Measurements from ENCODE around the gene TAAR8. TPM values are rescaled to one million over a fixed set of nuclear protein-coding genes. Genes with fewer than 3 reads are reported as not detected.
A peak's percentile ranks its signal among the peaks of the same experiment; 100 is the strongest.
"Not testable (repeated sequence)": the region's sequence is repeated elsewhere in the genome, so short reads cannot be mapped to it uniquely, and the experiment has no call there.

The TAAR8 gene
- total and polyA plus RNA-seq, 8 donors, result not detected

DNA sequence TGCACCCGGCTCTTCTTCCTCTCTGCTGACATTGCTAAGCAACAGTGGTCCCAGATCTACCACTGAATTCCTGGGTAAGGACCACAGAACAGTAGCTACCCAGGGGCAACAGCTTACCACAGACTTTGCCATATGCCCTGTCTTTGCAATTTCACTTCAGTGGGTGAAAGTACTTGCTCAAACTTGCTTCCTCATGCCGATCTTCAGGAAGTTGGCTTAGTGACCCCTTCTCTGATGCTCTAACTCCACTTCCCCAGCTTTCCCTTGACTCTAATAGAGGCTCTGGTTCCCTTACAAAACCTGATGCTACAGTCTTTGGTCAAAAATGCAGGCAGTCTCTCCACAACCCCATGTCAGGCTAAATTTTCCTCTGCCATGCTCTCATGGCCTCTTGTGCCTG lies 40.4 kb downstream of the TAAR8 start:
- intact Hi-C loops (cut with DNase I; ENCODE audit: low total_unique reads), result no loop called here
- Histone ChIP-seq H3K4me3 (no peak overlapping the region), H3K27me3 (no peaks in the 10 kb centered on the region), H3K4me1 (no peaks in the 10 kb centered on the region), H3K9me3 (no peaks in the 10 kb centered on the region), H3K36me3 (no peaks in the 10 kb centered on the region), H3K27ac (no peak overlapping the region)
- no peak for DNase-seq
- no peak for TF ChIP-seq POLR2A (IDR thresholded peaks at IDR 0.05)
- TF ChIP-seq, protein P1, sequence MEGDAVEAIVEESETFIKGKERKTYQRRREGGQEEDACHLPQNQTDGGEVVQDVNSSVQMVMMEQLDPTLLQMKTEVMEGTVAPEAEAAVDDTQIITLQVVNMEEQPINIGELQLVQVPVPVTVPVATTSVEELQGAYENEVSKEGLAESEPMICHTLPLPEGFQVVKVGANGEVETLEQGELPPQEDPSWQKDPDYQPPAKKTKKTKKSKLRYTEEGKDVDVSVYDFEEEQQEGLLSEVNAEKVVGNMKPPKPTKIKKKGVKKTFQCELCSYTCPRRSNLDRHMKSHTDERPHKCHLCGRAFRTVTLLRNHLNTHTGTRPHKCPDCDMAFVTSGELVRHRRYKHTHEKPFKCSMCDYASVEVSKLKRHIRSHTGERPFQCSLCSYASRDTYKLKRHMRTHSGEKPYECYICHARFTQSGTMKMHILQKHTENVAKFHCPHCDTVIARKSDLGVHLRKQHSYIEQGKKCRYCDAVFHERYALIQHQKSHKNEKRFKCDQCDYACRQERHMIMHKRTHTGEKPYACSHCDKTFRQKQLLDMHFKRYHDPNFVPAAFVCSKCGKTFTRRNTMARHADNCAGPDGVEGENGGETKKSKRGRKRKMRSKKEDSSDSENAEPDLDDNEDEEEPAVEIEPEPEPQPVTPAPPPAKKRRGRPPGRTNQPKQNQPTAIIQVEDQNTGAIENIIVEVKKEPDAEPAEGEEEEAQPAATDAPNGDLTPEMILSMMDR (IDR thresholded peaks at IDR 0.05), result no peak
- no peak for TF ChIP-seq EP300 (IDR thresholded peaks at IDR 0.05)
- no peak for TF ChIP-seq POLR2AphosphoS5 (IDR thresholded peaks at IDR 0.05)
- WGBS, 5 donors, result 65 to 85% (median 79%) methylated on average over 2 of the region's 2 CpGs

DNA sequence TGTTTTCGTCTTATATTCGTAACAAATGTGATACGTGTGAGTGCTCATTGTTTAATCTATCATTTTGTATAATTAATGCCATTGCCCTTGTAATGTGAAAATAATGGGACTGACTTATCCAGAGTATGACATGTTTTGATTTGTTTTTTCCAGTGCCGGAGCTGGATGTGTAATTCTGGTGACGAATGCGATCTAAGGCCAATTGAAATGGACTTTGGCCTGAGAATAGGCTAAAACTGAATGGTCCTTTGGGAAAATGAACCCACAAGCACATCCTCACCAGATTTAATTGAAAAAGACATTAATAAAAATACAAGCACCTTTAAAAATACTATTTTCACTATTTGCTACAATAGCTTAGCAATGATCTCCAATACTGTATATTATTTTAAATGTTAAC lies 43.7 kb downstream of the TAAR8 start:
- H3K36me3 ChIP-seq, result no peaks in the 10 kb centered on the region
- no peak overlapping the region for H3K4me3 ChIP-seq
- no peak for DNase-seq
- TF ChIP-seq, protein P1 (IDR thresholded peaks at IDR 0.05), result no peak
- TF ChIP-seq POLR2AphosphoS5 (IDR thresholded peaks at IDR 0.05) (no peak), EP300 (IDR thresholded peaks at IDR 0.05) (no peak), POLR2A (IDR thresholded peaks at IDR 0.05) (no peak)
- no peaks in the 10 kb centered on the region for H3K27me3 ChIP-seq
- H3K9me3 ChIP-seq, result no peaks in the 10 kb centered on the region
- no peak overlapping the region for H3K27ac ChIP-seq
- intact Hi-C loops (cut with DNase I; ENCODE audit: low total_unique reads), result no loop called here
- 59 to 93% (median 74%) methylated on average over 6 of the region's 6 CpGs for WGBS, 5 donors
- no peaks in the 10 kb centered on the region for H3K4me1 ChIP-seq

DNA sequence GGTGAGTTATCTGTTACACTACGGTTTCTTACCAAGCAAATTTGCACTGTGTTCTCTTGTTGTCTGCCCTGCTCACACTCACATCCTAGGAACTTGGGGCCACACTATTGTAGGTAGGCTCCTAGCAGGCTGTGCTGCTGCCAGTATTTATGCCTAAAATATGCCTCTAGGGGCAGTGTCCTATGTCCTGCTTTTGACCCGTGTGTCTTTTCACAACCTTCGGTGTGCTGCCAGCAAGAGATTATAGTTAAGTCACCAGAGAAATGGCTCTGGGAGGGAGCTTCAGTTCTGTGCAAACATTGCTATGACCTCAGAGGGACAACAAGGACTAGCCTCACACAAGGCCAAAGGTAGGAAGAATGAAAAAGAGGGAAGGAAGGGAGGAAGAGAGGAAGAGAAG lies 46.0 kb downstream of the TAAR8 start:
- no peaks in the 10 kb centered on the region for H3K36me3 ChIP-seq
- no peak overlapping the region for H3K27ac ChIP-seq
- H3K9me3 ChIP-seq, result no peaks in the 10 kb centered on the region
- H3K4me3 ChIP-seq, result no peak overlapping the region
- 28 to 51% (median 35%) methylated on average over 3 of the region's 3 CpGs for WGBS, 5 donors
- H3K4me1 ChIP-seq, result no peaks in the 10 kb centered on the region
- no peak for TF ChIP-seq POLR2A (IDR thresholded peaks at IDR 0.05)
- TF ChIP-seq EP300 (IDR thresholded peaks at IDR 0.05), result no peak
- TF ChIP-seq POLR2AphosphoS5 (IDR thresholded peaks at IDR 0.05), result no peak
- TF ChIP-seq, protein P1 (IDR thresholded peaks at IDR 0.05), result no peak
- no peaks in the 10 kb centered on the region for H3K27me3 ChIP-seq
- DNase-seq, result peak in 1 of 2 donors; percentile 27
- intact Hi-C loops (cut with DNase I; ENCODE audit: low total_unique reads), result no loop called here

DNA sequence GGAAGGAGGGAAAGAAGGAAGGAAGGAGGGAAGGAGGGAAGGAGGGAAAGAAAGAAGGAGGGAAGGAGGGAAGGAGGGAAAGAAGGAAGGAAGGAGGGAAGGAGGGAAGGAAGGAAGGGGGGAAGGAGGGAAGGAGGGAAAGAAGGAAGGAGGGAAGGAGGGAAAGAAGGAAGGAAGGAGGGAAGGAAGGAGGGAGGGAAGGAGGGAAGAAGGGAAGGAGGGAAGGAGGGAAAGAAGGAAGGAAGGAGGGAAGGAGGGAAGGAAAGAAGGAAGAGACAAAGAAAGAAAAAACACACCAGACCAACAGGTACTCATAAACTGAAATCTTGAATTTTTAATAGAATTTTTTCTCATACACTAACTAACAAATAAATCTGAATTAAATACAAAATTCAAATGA lies 48.4 kb downstream of the TAAR8 start:
- H3K4me1 ChIP-seq; DNase-seq; H3K27ac ChIP-seq; H3K36me3 ChIP-seq; H3K9me3 ChIP-seq; intact Hi-C loops (cut with DNase I; ENCODE audit: low total_unique reads); H3K27me3 ChIP-seq; H3K4me3 ChIP-seq: not testable (repeated sequence)

Small RNAs within 50 kb of the gene (small RNA-seq; reads per million reads assigned to genes)
- 0 reads per million in 4 donors for gene TAAR7P

Other genes starting within 250 kb of the TAAR8 start
- gene MOXD1, start 151.2 kb upstream of the TAAR8 start, total RNA-seq, result 10 to 100 TPM in 2 of 5 donors, 1 to 10 TPM in 3; 2.2 to 16.9 (median 4.5) TPM
- 10 to 100 TPM in 1 of 3 donors, 1 to 10 TPM in 2; 2.1 to 14.8 (median 3.4) TPM for gene MOXD1, start 151.2 kb upstream of the TAAR8 start, polyA plus RNA-seq
- 10 to 100 TPM; 29.8 to 39.3 (median 31.5) TPM for gene STX7, start 39.6 kb upstream of the TAAR8 start, total RNA-seq
- gene STX7, start 39.6 kb upstream of the TAAR8 start, polyA plus RNA-seq, result 10 to 100 TPM in 2 of 3 donors, 1 to 10 TPM in 1; 8.6 to 22.9 (median 17.7) TPM
- gene TAAR9, start 14.4 kb upstream of the TAAR8 start, total RNA-seq, result not detected
- not detected for gene TAAR9, start 14.4 kb upstream of the TAAR8 start, polyA plus RNA-seq
- gene TAAR6, start 17.6 kb downstream of the TAAR8 start, total RNA-seq, result not detected
- not detected for gene TAAR6, start 17.6 kb downstream of the TAAR8 start, polyA plus RNA-seq
- not detected for gene TAAR5, start 37.1 kb downstream of the TAAR8 start, total RNA-seq
- not detected for gene TAAR5, start 37.1 kb downstream of the TAAR8 start, polyA plus RNA-seq
- not detected for gene TAAR2, start 71.6 kb downstream of the TAAR8 start, total RNA-seq
- not detected for gene TAAR2, start 71.6 kb downstream of the TAAR8 start, polyA plus RNA-seq
- gene TAAR1, start 106.5 kb downstream of the TAAR8 start, total RNA-seq, result 1 to 10 TPM in 1 of 5 donors, not detected in 4; 2.8 TPM
- not detected for gene TAAR1, start 106.5 kb downstream of the TAAR8 start, polyA plus RNA-seq
- gene VNN1, start 161.4 kb downstream of the TAAR8 start, total RNA-seq, result 10 to 100 TPM in 1 of 5 donors, 1 to 10 TPM in 3, not detected in 1; 2.3 to 52.2 (median 3.3) TPM
- 1 to 10 TPM; 1.1 to 1.4 (median 1.2) TPM for gene VNN1, start 161.4 kb downstream of the TAAR8 start, polyA plus RNA-seq
- 1 to 10 TPM in 3 of 5 donors, under 1 TPM in 1, not detected in 1; 0.45 to 9.5 (median 3.3) TPM for gene VNN2, start 205.2 kb downstream of the TAAR8 start, total RNA-seq
- 1 to 10 TPM; 1.4 to 6.1 (median 3.7) TPM for gene VNN2, start 205.2 kb downstream of the TAAR8 start, polyA plus RNA-seq
- gene SLC18B1, start 246.0 kb downstream of the TAAR8 start, total RNA-seq, result 10 to 100 TPM in 4 of 5 donors, under 1 TPM in 1; 0.29 to 31.2 (median 19.6) TPM
- 1 to 10 TPM; 4.3 to 9.8 (median 5.3) TPM for gene SLC18B1, start 246.0 kb downstream of the TAAR8 start, polyA plus RNA-seq